SK-N-SH treated with all-trans-retinoic acid at 6 μM for 48 hours (cell line): ENCODE data around the gene TMEM184A.

Experiments
- ATAC-seq: fragments of 200-7000 bp; cut with Tn5 transposase; 3 replicates; pipeline ENCODE4 v1.9.1; 2020; ENCODE audit warnings: mild to moderate bottlenecking, moderate library complexity
- ARNTL ChIP-seq: fragments of 450-650 bp; formaldehyde crosslinking; IDR thresholded peaks from 2 replicates; pipeline ENCODE4 v1.5.0; 2020; ENCODE audit warnings: low read depth, mild to moderate bottlenecking, moderate library complexity, borderline replicate concordance
- CSDC2 ChIP-seq: fragments of 250-450 bp; sonication (Bioruptor Pico); IDR thresholded peaks from 2 replicates; pipeline ENCODE4 v1.5.0; 2020; ENCODE audit warnings: mild to moderate bottlenecking, moderate library complexity
- CSRNP3 ChIP-seq: fragments of 250-450 bp; sonication (Bioruptor Pico); IDR thresholded peaks from 2 replicates; pipeline ENCODE4 v1.5.1; 2021; ENCODE audit warnings: mild to moderate bottlenecking, moderate library complexity
- ESRRG ChIP-seq: fragments of 250-450 bp; sonication (Bioruptor Pico); IDR thresholded peaks from 2 replicates; pipeline ENCODE4 v1.6.1; 2021; ENCODE audit warnings: mild to moderate bottlenecking
- GLIS3 ChIP-seq: fragments of 250-450 bp; sonication (Bioruptor Pico); IDR thresholded peaks from 2 replicates; pipeline ENCODE4 v1.5.0; 2020; ENCODE audit warnings: mild to moderate bottlenecking, moderate library complexity
- ISL1 ChIP-seq: fragments of 250-450 bp; sonication (Bioruptor Pico); IDR thresholded peaks from 2 replicates; pipeline ENCODE4 v2.1.2; 2022; ENCODE audit warnings: mild to moderate bottlenecking, moderate library complexity
- OSR1 ChIP-seq: fragments of 250-450 bp; sonication (Bioruptor Pico); IDR thresholded peaks from 2 replicates; pipeline ENCODE4 v1.8.0; 2022; ENCODE audit warnings: moderate library complexity, mild to moderate bottlenecking, inconsistent platforms
- POU6F1 ChIP-seq: fragments of 250-450 bp; sonication (Bioruptor Pico); IDR thresholded peaks from 2 replicates; pipeline ENCODE4 v1.8.0; 2021; ENCODE audit warnings: low read depth, mild to moderate bottlenecking, moderate library complexity, borderline replicate concordance
- PPARA ChIP-seq: fragments of 250-450 bp; sonication (Bioruptor Pico); IDR thresholded peaks from 2 replicates; pipeline ENCODE4 v1.5.0; 2020; ENCODE audit warnings: mild to moderate bottlenecking, borderline replicate concordance
- RARB ChIP-seq: fragments of 250-450 bp; sonication (Bioruptor Pico); IDR thresholded peaks from 2 replicates; pipeline ENCODE4 v1.8.0; 2021; ENCODE audit warnings: mild to moderate bottlenecking, moderate library complexity
- SNAI2 ChIP-seq: fragments of 250-450 bp; sonication (Bioruptor Pico); IDR thresholded peaks from 2 replicates; pipeline ENCODE4 v1.5.0; 2020; ENCODE audit warnings: mild to moderate bottlenecking, moderate library complexity
- TCF4 ChIP-seq: fragments of 250-450 bp; sonication (Bioruptor Pico); IDR thresholded peaks from 2 replicates; pipeline ENCODE4 v1.8.0; 2021; ENCODE audit warnings: mild to moderate bottlenecking, moderate library complexity, borderline replicate concordance
- TOX ChIP-seq: fragments of 250-450 bp; sonication (Bioruptor Pico); IDR thresholded peaks from 2 replicates; pipeline ENCODE4 v1.8.0; 2021; ENCODE audit warnings: mild to moderate bottlenecking, moderate library complexity, borderline replicate concordance
- ZC3H10 ChIP-seq: fragments of 250-450 bp; sonication (Bioruptor Pico); IDR thresholded peaks from 2 replicates; pipeline ENCODE4 v1.5.1; 2021; ENCODE audit warnings: mild to moderate bottlenecking, moderate library complexity
- ZFP3 ChIP-seq: fragments of 250-450 bp; sonication (Bioruptor Pico); IDR thresholded peaks from 2 replicates; pipeline ENCODE4 v1.5.0; 2020; ENCODE audit warnings: mild to moderate bottlenecking, moderate library complexity
- ZFP30 ChIP-seq: fragments of 450-650 bp; formaldehyde crosslinking; IDR thresholded peaks from 2 replicates; pipeline ENCODE4 v1.5.0; 2022; ENCODE audit warnings: mild to moderate bottlenecking, moderate library complexity
- ZNF565 ChIP-seq: fragments of 450-650 bp; formaldehyde crosslinking; conservative IDR thresholded peaks from 2 replicates; pipeline ENCODE4 v1.5.0; 2020; ENCODE audit warnings: low read depth, mild to moderate bottlenecking, moderate library complexity
- ZNF70 ChIP-seq: fragments of 450-650 bp; formaldehyde crosslinking; IDR thresholded peaks from 2 replicates; pipeline ENCODE4 v1.5.0; 2020; ENCODE audit warnings: mild to moderate bottlenecking, moderate library complexity
- ZNF8 ChIP-seq: fragments of 450-650 bp; formaldehyde crosslinking; IDR thresholded peaks from 2 replicates; pipeline ENCODE4 v1.5.0; 2020; ENCODE audit warnings: mild to moderate bottlenecking, moderate library complexity
- TF ChIP-seq, protein P1 (sequence below): fragments of 250-450 bp; sonication (Bioruptor Pico); IDR thresholded peaks from 2 replicates; pipeline ENCODE4 v1.5.0; 2020; ENCODE audit warnings: mild to moderate bottlenecking, moderate library complexity

Gene TMEM184A

GRCh38 chr7:1569833-1570632, 14.0 kb upstream of the TMEM184A start, which contains the start of gene PSMG3:
TSS of gene PSMG3 (minus strand) at chr7:1570032. CDS start at chr7:1569339, 693 bp downstream.
- ATAC-seq: peak; percentile 95
- 0 out of 2 replicates have a peak, but pooled peaks have one; percentile 17 for TF ChIP-seq GLIS3 (CRISPR knock-in tag)
- TF ChIP-seq POU6F1 (CRISPR knock-in tag): peak; percentile 89; the same call in 1 of the 2 replicates
- TF ChIP-seq ZNF8 (CRISPR knock-in tag): peak; percentile 30; the same call in 1 of the 2 replicates
- TF ChIP-seq ZC3H10 (CRISPR knock-in tag): no peak
- TF ChIP-seq ZFP3 (CRISPR knock-in tag): peak; percentile 83
- TF ChIP-seq ESRRG (CRISPR knock-in tag): no peak
- TF ChIP-seq, protein P1, sequence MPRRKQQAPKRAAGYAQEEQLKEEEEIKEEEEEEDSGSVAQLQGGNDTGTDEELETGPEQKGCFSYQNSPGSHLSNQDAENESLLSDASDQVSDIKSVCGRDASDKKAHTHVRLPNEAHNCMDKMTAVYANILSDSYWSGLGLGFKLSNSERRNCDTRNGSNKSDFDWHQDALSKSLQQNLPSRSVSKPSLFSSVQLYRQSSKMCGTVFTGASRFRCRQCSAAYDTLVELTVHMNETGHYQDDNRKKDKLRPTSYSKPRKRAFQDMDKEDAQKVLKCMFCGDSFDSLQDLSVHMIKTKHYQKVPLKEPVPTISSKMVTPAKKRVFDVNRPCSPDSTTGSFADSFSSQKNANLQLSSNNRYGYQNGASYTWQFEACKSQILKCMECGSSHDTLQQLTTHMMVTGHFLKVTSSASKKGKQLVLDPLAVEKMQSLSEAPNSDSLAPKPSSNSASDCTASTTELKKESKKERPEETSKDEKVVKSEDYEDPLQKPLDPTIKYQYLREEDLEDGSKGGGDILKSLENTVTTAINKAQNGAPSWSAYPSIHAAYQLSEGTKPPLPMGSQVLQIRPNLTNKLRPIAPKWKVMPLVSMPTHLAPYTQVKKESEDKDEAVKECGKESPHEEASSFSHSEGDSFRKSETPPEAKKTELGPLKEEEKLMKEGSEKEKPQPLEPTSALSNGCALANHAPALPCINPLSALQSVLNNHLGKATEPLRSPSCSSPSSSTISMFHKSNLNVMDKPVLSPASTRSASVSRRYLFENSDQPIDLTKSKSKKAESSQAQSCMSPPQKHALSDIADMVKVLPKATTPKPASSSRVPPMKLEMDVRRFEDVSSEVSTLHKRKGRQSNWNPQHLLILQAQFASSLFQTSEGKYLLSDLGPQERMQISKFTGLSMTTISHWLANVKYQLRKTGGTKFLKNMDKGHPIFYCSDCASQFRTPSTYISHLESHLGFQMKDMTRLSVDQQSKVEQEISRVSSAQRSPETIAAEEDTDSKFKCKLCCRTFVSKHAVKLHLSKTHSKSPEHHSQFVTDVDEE: peak; percentile 72

GRCh38 chr7:1569440-1569832, 13.4 kb upstream of the TMEM184A start:
- no peak for ATAC-seq
- TF ChIP-seq ISL1 (CRISPR knock-in tag) (no peak), TOX (CRISPR knock-in tag) (no peak), ESRRG (CRISPR knock-in tag) (no peak), SNAI2 (CRISPR knock-in tag) (no peak), ZC3H10 (CRISPR knock-in tag) (no peak), ZFP30 (CRISPR knock-in tag) (no peak), OSR1 (CRISPR knock-in tag) (no peak), PPARA (CRISPR knock-in tag) (no peak), ZNF70 (CRISPR knock-in tag) (no peak), RARB (CRISPR knock-in tag) (no peak), GLIS3 (CRISPR knock-in tag) (no peak), ZNF565 (CRISPR knock-in tag) (no peak), TCF4 (CRISPR knock-in tag) (no peak), CSRNP3 (no peak)
- TF ChIP-seq, protein P1: no peak

GRCh38 chr7:1569016-1569415, 13.0 kb upstream of the TMEM184A start:
- ATAC-seq: no peak
- TF ChIP-seq SNAI2 (CRISPR knock-in tag) (no peak), ZNF8 (CRISPR knock-in tag) (no peak), ARNTL (CRISPR knock-in tag) (no peak), ZFP3 (CRISPR knock-in tag) (no peak), POU6F1 (CRISPR knock-in tag) (no peak), CSDC2 (CRISPR knock-in tag) (no peak), GLIS3 (CRISPR knock-in tag) (no peak), ZFP30 (CRISPR knock-in tag) (no peak), OSR1 (CRISPR knock-in tag) (no peak)
